HG03139 (cell line): ENCODE measurements around the gene DYNC1I1.

Experiments used
- ATAC-seq: cut with Tn5 transposase; IDR thresholded peaks from one replicate; pipeline ENCODE4 v1.9.1; 2021; ENCODE audit not compliant: unreplicated experiment

DYNC1I1 gene

DNA sequence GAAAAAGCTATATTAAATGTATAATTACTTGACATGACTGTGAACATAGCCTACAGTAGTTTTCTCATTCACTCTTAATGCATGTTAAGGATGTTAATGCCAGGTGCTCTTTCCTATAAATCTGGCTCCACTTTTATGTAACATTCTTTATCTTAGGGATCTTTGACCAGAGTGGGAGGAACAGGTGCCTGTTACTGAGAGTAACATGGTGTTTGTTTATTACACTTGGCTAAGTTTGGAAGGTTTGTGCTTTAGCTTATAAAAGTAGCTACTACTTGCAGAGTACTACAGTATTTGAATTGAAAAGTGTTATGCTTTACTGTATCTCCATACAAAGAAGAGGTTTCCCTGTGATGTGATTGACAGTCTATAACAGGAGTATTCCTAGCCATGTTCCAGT is 183.4 kb downstream of the DYNC1I1 start:
- no peak for ATAC-seq

DNA sequence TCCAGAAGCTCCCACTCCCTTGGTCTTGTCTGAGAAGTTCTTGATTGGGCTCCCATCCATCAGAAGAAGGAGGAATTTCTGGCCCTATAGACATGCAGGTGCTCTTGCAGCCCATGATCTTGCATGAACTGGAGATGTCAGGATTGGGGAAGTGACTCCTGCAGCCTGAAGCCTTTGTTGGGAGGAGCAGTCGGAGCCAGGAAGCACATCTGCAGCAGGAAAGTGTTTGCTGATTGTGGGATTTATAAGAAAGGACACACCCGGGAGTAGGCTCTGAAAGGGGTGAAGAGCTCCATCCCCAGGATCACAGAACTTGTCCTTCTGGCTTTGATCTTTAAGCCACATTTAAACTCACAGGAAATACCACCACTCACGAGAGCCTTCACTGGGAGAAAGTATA is 185.2 kb downstream of the DYNC1I1 start:
- ATAC-seq: no peak

DNA sequence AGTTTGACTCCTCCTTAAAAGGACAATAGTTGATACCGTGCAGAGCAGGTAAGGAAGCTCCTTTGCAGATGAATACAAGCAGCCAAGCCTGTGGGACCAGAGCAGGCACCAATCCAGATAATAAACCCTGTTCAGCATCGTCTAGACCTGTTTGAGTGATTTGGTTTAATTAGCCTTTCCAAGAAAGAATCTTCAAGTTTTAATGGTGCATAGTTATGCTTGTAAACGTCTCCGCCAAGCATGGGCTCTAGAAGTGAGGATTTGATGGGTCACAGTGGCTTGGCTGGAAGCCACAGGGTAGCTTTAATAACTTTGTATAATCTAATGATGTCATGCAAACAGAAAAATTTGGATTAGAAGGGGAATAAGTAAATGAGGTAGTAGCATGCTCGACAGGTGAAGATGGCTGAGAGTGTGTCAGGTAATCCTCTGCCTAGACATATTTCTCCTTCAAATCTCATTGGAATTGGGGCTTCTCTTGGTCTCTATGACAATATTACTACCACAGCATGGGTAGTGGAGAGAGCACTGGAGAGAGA is 188.4 kb downstream of the DYNC1I1 start:
- ATAC-seq: no peak

DNA sequence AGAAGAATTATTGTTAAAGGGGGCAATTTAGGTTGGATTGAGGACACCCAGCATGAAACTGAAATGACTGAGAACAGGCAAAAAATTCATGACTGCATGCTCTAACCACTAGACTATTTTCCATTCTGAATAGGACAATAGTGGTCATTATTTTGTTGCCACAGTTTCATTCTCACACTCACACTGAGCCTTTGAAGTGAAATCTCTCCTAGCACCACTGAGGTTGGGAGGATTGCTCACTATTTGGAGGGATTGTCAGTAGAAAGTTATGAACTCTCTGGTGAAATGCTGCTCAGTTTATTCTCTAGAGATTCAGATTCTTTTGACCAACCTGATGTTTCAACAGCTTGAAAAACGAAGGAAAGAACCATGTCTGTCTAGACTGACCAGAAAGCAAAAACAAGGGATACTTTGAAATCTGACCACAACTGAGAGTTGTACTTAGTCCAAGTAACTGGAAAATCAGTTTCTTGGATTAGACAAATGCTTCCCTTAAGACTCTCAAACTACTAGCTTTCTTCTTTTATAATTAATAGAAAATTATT is 191.2 kb downstream of the DYNC1I1 start:
- ATAC-seq: no peak

DNA sequence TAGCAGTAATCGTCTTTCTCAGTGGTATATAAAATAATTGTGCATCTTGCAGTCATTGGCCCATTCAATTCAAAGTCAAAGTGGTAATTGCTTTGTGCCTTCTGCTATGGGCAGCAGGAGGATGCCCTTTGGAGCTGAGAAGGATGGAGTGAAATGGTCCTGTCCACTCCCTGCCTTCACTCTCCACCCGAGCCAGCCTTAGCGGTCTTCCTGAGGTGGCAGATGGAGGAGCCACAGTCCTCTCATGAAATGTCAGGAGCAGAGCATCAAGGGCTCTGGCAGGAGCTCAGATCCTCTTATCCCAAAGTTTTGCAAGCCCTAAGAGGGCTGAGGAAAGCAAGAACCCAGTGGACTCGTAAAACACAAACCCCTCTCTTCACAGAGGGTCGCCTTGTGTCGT is 199.4 kb downstream of the DYNC1I1 start:
- no peak for ATAC-seq

DNA sequence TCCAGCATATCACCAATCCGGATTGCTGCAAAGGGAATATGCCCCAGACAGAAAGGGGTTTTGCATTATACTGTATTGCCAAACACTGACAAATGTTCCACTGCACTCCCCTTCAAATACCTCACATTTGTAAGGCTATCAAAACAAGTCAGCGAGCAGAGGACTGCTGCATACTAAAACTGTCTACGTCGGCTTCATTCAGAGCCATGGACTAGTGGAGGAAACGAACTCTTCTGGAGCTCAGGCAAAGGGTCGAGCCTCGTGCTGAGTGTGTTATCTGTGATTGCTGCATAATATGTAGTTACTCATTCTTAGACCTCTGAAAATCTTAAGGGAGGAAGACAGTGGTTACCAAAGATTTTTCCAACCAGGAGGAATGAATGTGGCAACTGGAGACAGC is 200.2 kb downstream of the DYNC1I1 start:
- ATAC-seq: no peak

DNA sequence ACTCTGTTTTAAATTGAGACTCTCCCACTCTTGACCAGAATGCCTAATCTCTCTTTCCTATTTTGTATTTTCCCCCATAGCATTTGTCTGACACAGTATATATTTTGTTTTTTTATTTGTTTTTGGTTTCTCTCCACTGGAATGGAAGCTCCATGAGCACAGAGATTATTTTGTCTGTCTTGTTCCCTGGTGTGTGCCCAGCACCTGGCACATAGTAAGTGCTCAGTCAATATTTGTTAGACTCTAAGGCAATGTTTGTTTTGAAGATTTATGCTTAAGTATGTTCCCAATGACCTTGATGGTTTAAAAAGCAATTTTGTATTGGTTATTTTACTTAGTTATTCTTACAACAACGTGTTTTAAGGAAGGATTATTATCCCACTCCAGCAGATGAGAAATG is 201.8 kb downstream of the DYNC1I1 start:
- ATAC-seq: no peak

DNA sequence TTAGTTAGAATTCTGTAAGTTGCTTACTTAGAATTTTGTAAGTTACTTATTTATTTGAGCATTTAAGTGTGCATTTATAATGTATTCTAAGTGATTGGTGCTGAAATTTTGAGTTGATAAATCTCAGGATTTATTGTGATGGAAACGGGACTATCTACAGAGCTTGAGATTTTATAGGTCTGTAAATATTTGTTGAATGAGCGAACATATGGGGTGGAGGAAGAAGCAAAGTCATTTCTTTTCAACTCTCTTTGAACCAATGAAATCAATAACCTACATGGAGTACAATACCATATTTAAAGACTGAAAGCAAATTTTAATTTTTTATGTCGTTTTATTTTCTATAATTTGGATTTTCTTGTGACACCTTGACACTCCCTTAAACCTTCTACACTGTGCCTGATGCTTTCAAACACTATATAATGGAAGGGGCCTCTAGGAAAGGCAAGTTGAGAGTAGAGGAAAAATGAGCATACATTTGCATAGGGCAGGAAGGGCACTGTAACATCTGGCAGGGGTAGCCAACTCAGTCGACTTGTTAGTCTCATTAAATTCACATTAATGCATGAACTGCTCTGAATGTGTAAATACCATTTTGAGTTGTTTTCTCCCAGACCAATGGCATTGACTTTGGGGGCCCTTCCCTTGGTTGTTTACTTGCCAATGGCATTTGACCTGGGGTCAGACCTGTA is 204.2 kb downstream of the DYNC1I1 start:
- no peak for ATAC-seq

DNA sequence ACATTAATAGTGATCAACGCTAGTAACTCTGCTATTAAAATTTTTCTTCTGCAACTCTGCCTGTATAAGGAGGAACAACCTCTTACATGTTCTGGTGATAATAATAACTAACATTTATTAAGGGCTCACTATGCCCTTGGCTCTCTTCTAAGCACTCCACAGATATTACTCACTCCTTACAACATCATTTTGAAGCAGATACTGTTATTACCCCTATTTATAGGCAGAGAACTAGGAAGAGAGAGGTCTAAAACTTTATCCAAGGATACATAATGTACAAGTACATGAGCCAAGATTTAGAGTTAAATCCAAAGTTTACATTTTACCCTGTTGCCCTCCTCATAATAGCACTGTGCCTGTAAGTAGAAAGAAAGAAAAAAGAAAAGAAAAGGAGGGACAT is 205.6 kb downstream of the DYNC1I1 start:
- no peak for ATAC-seq

DNA sequence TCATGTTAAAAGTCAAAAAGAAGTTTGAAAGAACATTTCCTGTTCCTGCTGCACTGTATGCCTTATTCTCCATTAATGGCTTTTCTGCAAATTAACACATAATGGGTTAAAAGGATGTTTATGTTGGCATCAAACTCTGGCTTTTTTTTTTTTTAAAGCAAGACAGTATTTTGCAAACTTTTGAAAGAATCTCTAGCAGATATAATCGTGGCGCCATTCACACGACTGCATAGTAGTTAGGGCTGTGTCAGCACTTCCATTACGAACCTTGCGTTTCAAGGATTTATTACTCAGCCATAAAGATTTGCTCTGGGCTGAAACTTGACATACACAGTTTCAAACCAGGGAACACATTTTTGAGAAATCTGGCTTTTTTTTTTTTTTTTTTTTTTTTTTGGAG is 207.8 kb downstream of the DYNC1I1 start:
- ATAC-seq: no peak

DNA sequence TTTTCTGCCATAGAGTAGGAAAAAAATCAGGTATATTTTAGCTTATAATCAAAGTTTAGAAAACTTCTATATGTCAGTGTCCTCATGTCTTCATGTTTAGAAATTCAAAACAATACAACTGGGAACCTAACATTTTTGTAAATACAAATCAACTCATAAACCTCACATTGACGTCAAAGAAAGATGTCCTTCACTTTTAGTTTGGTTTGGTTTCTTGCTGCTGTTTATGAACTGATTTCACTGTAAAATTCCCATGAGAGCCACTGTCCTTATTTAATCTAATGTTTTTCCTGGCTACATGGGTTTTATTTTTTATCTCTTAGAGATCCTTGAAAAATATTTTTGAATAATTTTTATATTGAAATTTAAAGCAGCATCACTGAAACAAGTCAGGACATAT is 208.4 kb downstream of the DYNC1I1 start:
- no peak for ATAC-seq

DNA sequence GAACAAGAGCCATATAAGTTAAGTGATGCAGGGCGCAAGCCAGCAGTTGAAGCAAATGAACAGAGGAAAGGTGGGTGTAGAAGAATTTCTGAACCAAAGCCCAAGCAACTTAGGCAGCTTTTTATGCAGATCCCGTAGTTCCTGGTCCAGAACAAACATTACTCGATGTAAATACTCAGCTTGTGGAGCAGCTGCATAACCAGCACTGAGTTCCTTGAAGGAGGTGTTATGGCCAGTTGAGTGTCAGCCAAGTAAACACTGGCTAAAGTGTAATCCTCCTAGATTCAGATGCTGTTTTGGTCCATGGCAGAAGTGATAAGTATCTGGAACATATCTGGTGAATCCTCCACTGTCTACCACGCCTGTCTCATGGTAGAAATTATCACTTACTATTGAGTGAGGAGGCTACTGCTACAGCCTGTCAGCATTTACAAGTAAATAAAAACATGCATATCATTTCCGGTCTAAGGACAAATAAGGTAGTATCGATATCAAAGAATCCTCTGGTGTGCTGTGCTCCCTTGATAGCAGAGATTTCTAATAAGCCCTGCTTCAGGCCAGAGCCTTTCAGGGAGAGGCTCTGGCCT is 213.9 kb downstream of the DYNC1I1 start:
- no peak for ATAC-seq

DNA sequence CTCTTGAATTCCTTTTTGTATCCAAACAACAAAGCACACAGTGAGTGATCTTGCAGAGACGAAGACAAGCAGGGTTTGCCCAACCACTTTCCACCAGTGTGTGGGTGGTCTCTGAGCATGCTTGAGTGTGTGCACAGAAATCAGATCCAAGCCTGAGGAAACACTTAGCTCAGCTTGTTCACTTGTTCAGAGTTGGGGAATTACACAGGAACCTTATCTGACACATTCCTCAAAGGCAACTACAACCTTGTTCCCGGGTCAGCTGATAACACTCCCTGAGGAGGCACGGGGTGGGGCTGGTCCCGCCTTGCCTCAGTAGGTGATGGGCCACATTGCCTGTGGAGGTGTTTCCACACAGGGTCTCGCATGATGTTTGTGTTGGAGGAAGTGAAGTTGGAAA is 216.9 kb downstream of the DYNC1I1 start:
- ATAC-seq: no peak

DNA sequence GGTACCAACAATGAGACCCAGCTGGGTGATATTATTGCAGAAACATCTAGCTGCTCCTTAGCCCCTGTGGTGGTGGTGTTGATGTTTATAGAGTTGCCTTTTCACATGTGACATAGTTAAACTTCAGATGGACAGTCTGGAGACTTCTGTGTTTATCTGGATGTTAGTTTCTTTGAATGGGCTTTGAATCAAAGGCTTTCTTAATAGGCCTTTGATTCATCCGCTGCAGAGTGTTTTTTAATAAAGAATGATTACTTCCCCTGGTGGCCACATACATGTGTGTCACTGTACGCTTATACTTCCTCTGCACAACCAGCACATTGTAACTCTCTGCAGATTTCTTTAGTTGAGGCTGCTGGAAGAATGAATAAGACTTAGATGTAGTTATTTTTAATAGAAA is 221.0 kb downstream of the DYNC1I1 start:
- no peak for ATAC-seq

DNA sequence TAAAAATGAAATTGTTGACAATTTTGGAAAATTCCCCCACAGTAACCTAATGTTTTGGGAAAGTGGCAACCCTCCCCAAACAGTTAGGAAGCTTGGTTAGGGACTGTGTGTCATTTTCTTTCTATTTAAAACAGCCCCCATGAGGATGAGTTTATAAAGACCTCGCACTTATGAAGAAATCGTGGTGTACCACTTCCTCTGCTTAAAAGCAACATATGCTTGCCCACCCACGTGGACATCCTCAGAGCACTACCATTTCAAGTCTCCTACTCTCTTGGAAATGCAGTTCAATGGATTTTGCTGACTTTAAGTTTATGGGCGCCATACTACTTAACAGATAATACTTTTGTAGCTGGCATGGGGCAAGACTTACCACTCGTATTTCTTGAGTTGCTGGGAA is 223.8 kb downstream of the DYNC1I1 start:
- ATAC-seq: no peak

DNA sequence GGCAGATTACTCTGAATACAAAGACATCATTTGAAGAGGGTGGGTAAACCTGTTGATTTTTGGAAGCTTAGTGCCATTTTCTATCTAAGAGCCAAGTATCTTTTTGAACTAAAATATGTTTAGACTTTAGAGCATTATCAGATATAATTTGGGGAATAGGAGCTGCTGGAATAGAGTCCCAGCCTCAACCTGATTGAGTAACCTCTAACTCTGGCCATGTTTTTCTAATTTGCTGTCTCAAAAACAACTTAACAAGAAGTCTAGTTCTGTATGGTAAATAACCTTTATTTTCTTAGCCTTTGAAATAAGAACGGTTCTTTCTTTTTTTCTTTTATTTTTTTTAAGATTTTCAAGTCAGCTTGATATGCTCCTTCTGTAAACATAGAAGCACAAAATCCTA is 224.5 kb downstream of the DYNC1I1 start:
- ATAC-seq: no peak

DNA sequence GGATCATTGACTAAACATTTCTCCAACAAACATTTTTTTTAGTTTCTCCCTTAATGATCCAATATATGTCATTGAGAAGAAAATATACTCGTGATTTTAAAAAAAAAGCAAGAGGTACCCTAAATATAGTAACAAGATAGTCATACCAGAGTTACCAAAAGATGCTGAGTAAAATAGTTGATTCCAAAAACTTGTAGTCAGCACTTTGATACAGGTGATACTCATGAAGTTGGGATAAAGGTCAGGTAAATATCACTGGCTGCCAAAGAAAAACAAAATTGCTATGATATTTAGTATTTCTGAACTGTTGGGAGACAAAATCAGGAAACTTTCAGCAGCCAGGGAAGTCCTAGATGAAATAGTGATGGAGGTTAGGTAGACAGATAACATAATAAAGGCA is 225.3 kb downstream of the DYNC1I1 start:
- no peak for ATAC-seq

DNA sequence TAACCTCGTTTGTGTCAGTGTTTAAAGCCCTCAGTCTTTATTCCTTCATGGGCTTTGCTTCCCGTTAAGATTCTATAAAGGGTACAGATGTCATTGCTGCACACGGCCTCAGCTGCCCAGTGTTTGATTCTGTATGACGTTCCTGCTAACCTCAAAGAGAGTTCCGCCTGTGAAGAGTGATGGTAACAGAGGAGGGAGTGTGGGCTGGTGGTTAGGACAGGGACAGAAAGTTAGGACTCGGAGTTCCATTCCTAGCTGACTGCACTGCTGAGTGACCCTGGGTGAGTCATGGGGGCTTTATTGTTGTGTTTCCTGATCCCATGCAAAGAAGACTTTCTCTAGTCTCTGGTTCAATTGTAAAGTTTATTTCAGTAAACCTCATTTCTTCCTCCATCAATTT is 227.1 kb downstream of the DYNC1I1 start:
- no peak for ATAC-seq

DNA sequence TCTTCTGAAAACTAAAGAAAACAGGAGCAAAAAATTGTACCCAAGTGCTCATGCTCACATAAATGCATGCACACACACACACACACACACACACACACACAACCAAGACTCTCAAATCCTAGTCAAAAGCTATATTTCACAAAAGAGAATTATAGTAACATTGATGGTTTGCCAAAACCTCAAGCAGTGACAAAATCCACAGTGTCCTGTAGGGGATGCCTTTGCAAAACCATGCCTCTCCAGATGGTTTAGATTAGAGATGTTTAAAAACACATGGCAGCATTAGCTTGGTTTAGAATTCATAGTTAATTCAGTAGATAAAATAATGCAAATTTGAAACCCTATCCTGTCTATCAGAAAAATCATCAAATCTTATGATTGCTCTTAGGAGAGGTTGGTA is 232.2 kb downstream of the DYNC1I1 start:
- ATAC-seq: no peak

DNA sequence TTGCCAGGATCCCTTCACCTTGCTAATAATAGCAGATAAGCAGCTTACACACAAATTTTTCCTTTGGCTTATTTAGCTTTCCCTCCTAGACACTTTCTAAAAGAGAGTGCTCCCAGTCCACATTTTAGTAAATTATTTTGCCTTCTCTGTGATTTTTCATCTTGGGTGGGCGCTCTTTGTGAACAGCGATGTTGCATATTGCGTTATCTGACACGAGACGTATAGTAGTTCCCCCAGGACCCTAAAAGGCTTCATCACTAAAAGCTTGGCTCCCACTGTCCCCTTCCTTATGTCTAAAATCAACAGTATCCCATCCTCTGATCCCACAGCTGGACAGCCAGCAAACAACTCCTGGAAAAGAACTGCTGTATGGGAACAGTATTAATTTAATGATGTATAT is 232.9 kb downstream of the DYNC1I1 start:
- ATAC-seq: no peak

DNA sequence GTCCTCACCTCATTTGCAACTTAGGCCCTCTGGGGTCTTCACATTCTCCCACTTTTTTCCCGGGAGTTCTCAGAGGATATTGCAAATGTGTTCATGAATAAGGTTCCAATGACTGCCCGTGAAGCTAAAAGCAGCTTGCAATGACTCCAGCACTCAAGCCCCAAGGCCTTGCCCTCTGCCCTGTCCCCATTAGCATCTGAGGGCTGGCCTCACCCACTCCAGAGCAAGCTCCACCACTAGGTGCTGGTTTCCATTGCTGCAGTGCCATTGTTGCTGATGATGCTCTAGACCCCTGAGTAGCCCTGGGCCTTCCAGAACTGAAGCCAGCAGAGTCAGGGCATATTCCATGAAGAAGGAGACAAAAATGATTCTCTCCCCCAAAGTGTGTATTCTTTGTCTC is 236.8 kb downstream of the DYNC1I1 start:
- ATAC-seq: no peak

DNA sequence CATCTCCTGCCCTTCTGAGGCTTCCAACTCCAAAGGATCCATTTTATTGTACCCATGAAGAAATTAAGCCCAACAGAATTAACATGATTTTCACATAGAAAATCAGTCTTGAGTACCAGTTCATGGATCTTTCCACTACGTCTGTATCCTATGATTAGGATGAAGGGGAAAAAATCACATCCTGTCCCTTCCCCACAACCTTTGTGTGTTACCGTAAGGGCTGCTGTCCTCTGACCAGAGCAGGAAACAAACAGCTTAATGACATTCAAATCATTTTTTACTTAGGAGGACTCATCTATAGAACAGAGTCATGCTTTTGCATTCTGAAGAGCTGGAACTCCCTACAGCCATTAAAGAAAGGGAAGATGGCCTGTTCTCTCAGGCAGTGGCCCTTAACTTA is 241.5 kb downstream of the DYNC1I1 start:
- ATAC-seq: no peak

DNA sequence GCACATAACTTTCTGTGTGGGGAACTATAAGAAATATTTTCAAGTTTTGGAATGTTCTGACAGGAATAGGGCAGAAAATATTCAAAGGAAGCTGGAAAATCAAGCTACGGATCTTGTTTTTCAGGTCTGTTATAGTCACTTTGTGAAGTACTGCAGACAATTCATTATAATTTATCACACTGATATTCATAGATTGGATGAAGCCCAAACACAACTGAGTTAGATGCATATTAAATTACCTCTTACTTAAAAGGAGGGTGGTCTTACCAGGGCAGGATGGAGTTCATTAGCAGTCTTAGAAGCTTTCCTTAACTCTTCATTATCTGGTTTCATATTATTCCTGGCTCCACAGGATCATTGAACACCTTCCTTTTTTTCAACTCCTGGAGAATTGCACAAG is 242.3 kb downstream of the DYNC1I1 start:
- no peak for ATAC-seq
